Natural killer cell (primary cell): ENCODE data around the gene AKT1. TPM values are rescaled to one million over a fixed set of nuclear protein-coding genes. Genes with fewer than 3 reads are reported as not detected.
A peak's percentile ranks its signal among the peaks of the same experiment; 100 is the strongest.

Experiments used
- ATAC-seq, 3 donors: fragments of 150-1000 bp in 2 of 3; fragments of 200-7000 bp in 1 of 3; cut with Tn5 transposase; 1 replicate in 1 of 3; 2 replicates in 2 of 3; pipeline ENCODE4 v1.10.0; 2021; ENCODE audit warnings: mild to moderate bottlenecking in 2 of 3, moderate library complexity in 2 of 3
- DNase-seq, 2 donors: peaks; one replicate each; pipeline versions ENCODE4 v3.0.0 to v3.0.0-alpha.2; 2013 to 2021; ENCODE audit warnings: mixed read lengths in 1 of 2
- H3K27ac ChIP-seq: one replicate; pipeline ENCODE4 v1.5.1; 2013; ENCODE audit warnings: mild to moderate bottlenecking, low read length
- H3K27me3 ChIP-seq: one replicate; pipeline ENCODE4 v1.6.1; 2013; ENCODE audit warnings: low read length; ENCODE audit not compliant: control insufficient read depth, insufficient read depth
- H3K36me3 ChIP-seq: one replicate; pipeline ENCODE4 v1.6.1; 2013; ENCODE audit warnings: low read length; ENCODE audit not compliant: control insufficient read depth, insufficient read depth
- H3K4me1 ChIP-seq: one replicate; pipeline ENCODE4 v1.6.1; 2013; ENCODE audit warnings: low read length; ENCODE audit not compliant: control insufficient read depth, insufficient read depth
- H3K4me3 ChIP-seq: one replicate; pipeline ENCODE4 v1.5.1; 2013; ENCODE audit warnings: low read length
- H3K9me3 ChIP-seq: one replicate; pipeline ENCODE4 v1.6.1; 2013; ENCODE audit warnings: low read length; ENCODE audit not compliant: control insufficient read depth, insufficient read depth
- H3K27ac Mint-ChIP-seq, 2 donors: one replicate each; pipeline ENCODE4 v1.8.0; 2022; ENCODE audit warnings: mild to moderate bottlenecking in 2 of 2, mixed read lengths in 2 of 2, moderate library complexity in 1 of 2
- H3K27me3 Mint-ChIP-seq, 2 donors: one replicate each; pipeline ENCODE4 v1.8.0; 2022; ENCODE audit warnings: low read depth in 2 of 2, mixed read lengths in 2 of 2
- H3K36me3 Mint-ChIP-seq: one replicate; pipeline ENCODE4 v1.8.0; 2022; ENCODE audit warnings: mixed read lengths
- H3K4me1 Mint-ChIP-seq, 2 donors: one replicate each; pipeline ENCODE4 v1.8.0; 2022; ENCODE audit warnings: mixed read lengths in 2 of 2
- H3K4me3 Mint-ChIP-seq: one replicate; pipeline ENCODE4 v1.8.0; 2022; ENCODE audit warnings: mild to moderate bottlenecking, moderate library complexity, mixed read lengths
- H3K9me3 Mint-ChIP-seq, 2 donors: one replicate each; pipeline ENCODE4 v1.8.0; 2022; ENCODE audit warnings: mixed read lengths in 2 of 2
- WGBS: methylation state at CpG from one replicate; pipeline ENCODE4 v1.1.7; 2013; ENCODE audit warnings: missing lambda C conversion rate; ENCODE audit not compliant: insufficient coverage; 5-methylcytosine and 5-hydroxymethylcytosine counted together
- intact Hi-C: fragments of 100-400 bp; cut with micrococcal nuclease; formaldehyde crosslinking; loops from one replicate; pipeline ENCODE4 v1.14.2; 2022
- total RNA-seq, 4 donors: library from RNA; stranded (reverse); fragments of 120-200 nt in 1 of 4; gene quantifications; one replicate each; pipeline versions ENCODE4 v1.2.3 to v1.2.4, GENCODE V29; 2013 to 2022
- TF ChIP-seq, protein P1 (sequence below): fragments of 200-600 bp; IDR thresholded peaks from one replicate; pipeline ENCODE4 v1.8.0; 2022; ENCODE audit warnings: antibody characterized with exemption

AKT1 gene
- total RNA-seq, 3 donors from 2014 or later (not counting 1 experiment from before 2014, with no cell fraction given), result 152 to 163 (median 153) TPM

DNA sequence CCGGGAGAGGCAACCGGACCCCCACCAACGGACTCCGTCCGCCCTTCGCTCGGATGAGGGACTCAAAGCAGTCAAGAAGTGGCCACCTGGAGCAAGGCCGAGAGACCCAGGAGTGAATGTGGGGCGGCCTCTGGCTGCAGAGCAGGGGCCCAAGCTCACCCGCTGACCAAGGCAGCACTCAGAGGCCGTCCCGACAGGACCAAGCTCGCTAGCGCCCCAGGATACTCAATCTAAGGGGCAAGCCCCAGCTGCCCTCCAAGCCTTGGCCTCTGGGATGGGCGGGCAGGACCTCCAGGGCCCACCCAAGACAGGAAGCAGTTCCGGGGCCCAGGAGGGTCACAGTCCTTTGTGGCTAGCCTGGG, 936 bp downstream of the AKT1 start:
- peaks cover 24% of the 10 kb centered on the region for H3K36me3 ChIP-seq
- H3K27ac ChIP-seq, result peak overlapping the region; percentile 60
- intact Hi-C loops, result loop anchor here (2.0 kb wide), 1 partner anchor 42 kb away; the partner anchor contains the start of gene SIVA1
- WGBS, result 11% methylated on average over 16 of the region's 16 CpGs
- H3K27ac Mint-ChIP-seq, result peak overlapping the region; percentile 83 to 85
- H3K9me3 ChIP-seq, result no peaks in the 10 kb centered on the region
- H3K27me3 Mint-ChIP-seq, result no peaks in the 10 kb centered on the region
- H3K27me3 ChIP-seq, result no peaks in the 10 kb centered on the region
- no peaks in the 10 kb centered on the region for H3K9me3 Mint-ChIP-seq
- H3K4me3 Mint-ChIP-seq, result peak overlapping the region; percentile 93
- H3K4me1 ChIP-seq, result peaks cover 46% of the 10 kb centered on the region
- DNase-seq (peak in 1 of 2 donors; percentile 18), ATAC-seq (peak in 1 of 3 donors; percentile 1)
- TF ChIP-seq, protein P1, sequence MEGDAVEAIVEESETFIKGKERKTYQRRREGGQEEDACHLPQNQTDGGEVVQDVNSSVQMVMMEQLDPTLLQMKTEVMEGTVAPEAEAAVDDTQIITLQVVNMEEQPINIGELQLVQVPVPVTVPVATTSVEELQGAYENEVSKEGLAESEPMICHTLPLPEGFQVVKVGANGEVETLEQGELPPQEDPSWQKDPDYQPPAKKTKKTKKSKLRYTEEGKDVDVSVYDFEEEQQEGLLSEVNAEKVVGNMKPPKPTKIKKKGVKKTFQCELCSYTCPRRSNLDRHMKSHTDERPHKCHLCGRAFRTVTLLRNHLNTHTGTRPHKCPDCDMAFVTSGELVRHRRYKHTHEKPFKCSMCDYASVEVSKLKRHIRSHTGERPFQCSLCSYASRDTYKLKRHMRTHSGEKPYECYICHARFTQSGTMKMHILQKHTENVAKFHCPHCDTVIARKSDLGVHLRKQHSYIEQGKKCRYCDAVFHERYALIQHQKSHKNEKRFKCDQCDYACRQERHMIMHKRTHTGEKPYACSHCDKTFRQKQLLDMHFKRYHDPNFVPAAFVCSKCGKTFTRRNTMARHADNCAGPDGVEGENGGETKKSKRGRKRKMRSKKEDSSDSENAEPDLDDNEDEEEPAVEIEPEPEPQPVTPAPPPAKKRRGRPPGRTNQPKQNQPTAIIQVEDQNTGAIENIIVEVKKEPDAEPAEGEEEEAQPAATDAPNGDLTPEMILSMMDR, result no peak
- H3K36me3 Mint-ChIP-seq, result no peaks in the 10 kb centered on the region
- peak overlapping the region; percentile 50 for H3K4me3 ChIP-seq
- peaks cover 19 to 64% of the 10 kb centered on the region in 2 donors for H3K4me1 Mint-ChIP-seq

GRCh38 chr14:104794099-104794498, 1.4 kb downstream of the AKT1 start:
- H3K27ac Mint-ChIP-seq, result peak overlapping the region; percentile 83 to 85
- DNase-seq (peak in 1 of 2 donors; percentile 57), ATAC-seq (no peak)
- H3K9me3 Mint-ChIP-seq, result no peaks in the 10 kb centered on the region
- H3K27me3 Mint-ChIP-seq, result no peaks in the 10 kb centered on the region
- peak overlapping the region; percentile 50 for H3K4me3 ChIP-seq
- TF ChIP-seq, protein P1, result no peak
- intact Hi-C loops, result loop anchor here (2.0 kb wide), 1 partner anchor 41 kb away; the partner anchor contains the start of gene SIVA1
- peak overlapping the region; percentile 93 for H3K4me3 Mint-ChIP-seq
- peaks cover 27% of the 10 kb centered on the region for H3K36me3 ChIP-seq
- WGBS, result 25% methylated on average over 15 of the region's 15 CpGs
- peaks cover 45% of the 10 kb centered on the region for H3K4me1 ChIP-seq
- peaks cover 19 to 64% of the 10 kb centered on the region in 2 donors for H3K4me1 Mint-ChIP-seq
- no peak overlapping the region for H3K27ac ChIP-seq
- H3K9me3 ChIP-seq, result no peaks in the 10 kb centered on the region
- no peaks in the 10 kb centered on the region for H3K36me3 Mint-ChIP-seq
- no peaks in the 10 kb centered on the region for H3K27me3 ChIP-seq

DNA sequence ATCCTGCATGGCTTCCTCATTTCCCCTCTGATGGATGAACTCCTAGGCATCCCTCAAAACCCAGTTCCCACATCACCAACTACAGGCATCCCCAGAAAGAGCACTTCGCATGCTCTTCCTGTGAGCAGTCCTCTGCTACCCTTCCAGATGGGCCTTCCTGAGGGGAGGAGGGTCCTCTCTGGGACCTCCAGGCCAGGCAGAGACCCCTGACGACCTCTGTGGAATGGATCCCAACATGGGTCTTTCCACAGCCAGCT, 1.9 kb downstream of the AKT1 start:
- H3K27me3 ChIP-seq, result no peaks in the 10 kb centered on the region
- DNase-seq (no peak), ATAC-seq (no peak)
- H3K27ac Mint-ChIP-seq, result peak overlapping the region; percentile 83 to 85
- no peaks in the 10 kb centered on the region for H3K9me3 ChIP-seq
- intact Hi-C loops, result no loop called here
- H3K9me3 Mint-ChIP-seq, result no peaks in the 10 kb centered on the region
- no peak overlapping the region for H3K27ac ChIP-seq
- H3K4me3 Mint-ChIP-seq, result peak overlapping the region; percentile 93
- no peaks in the 10 kb centered on the region for H3K27me3 Mint-ChIP-seq
- H3K4me1 Mint-ChIP-seq, result peaks cover 19 to 61% of the 10 kb centered on the region in 2 donors
- H3K4me3 ChIP-seq, result no peak overlapping the region
- no peaks in the 10 kb centered on the region for H3K36me3 Mint-ChIP-seq
- H3K36me3 ChIP-seq, result peaks cover 27% of the 10 kb centered on the region
- TF ChIP-seq, protein P1, result no peak
- 86% methylated on average over 2 of the region's 2 CpGs for WGBS
- peaks cover 47% of the 10 kb centered on the region for H3K4me1 ChIP-seq

DNA sequence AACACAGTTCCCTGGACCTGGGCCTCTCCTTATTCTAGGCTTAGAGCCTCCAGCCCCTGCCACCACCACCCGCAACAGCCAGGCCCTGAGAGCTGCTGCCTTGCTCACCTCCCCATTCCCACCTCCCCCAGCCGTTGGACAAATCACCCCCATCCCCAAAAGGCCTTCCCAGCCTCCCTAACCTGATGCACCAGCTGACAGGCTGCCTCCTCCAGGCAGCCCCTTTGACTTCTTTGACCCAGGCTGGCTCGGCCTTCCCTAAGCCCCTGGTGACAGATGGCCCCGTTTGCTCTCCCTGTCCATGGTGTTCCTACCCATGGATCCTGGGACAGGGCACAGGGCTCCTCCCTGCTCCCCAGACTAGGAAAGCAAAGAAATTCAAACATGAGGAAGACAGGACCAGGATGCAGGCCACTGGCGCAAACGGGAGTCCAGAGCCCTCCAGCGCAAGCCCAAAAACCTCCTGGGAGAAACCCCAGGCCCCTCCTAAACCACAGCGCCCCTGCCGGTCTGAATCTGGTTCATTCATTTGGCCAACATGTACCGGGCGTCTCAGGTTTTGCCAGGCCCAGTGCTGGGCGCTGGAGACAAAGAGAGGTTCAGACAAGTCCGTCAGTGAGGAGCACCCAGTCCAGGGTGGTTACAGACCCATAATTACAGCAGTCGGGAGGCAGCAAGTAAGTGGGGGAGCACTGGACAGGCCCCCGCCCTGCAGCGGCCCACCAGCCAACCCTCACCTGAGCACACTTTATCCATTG, 2.4 kb downstream of the AKT1 start:
- H3K27me3 ChIP-seq, result no peaks in the 10 kb centered on the region
- peak overlapping the region; percentile 59 to 85 for H3K27ac Mint-ChIP-seq
- H3K4me1 Mint-ChIP-seq, result peaks cover 19 to 59% of the 10 kb centered on the region in 2 donors
- H3K9me3 Mint-ChIP-seq, result no peaks in the 10 kb centered on the region
- intact Hi-C loops, result no loop called here
- no peaks in the 10 kb centered on the region for H3K27me3 Mint-ChIP-seq
- H3K36me3 Mint-ChIP-seq, result no peaks in the 10 kb centered on the region
- peak overlapping the region; percentile 93 for H3K4me3 Mint-ChIP-seq
- peaks cover 27% of the 10 kb centered on the region for H3K36me3 ChIP-seq
- DNase-seq (no peak), ATAC-seq (no peak)
- no peak overlapping the region for H3K4me3 ChIP-seq
- H3K27ac ChIP-seq, result no peak overlapping the region
- WGBS, result 90% methylated on average over 16 of the region's 16 CpGs
- H3K4me1 ChIP-seq, result peaks cover 52% of the 10 kb centered on the region
- TF ChIP-seq, protein P1, result no peak
- no peaks in the 10 kb centered on the region for H3K9me3 ChIP-seq
